Fibroblast of lung (primary cell): ENCODE measurements around the gene NR6A1. TPM values are rescaled to one million over a fixed set of nuclear protein-coding genes. Genes with fewer than 3 reads are reported as not detected.

Experiments
- DNase-seq, 2 donors: peaks; one replicate each; pipeline versions ENCODE4 v3.0.0 to v3.0.0-alpha.2; 2010; ENCODE audit warnings: low read depth in 2 of 2
- H2AFZ ChIP-seq: 2 replicates; pipeline ENCODE4 v1.5.1; 2012; ENCODE audit warnings: low read length, control low read depth, inconsistent platforms
- H3K27ac ChIP-seq: 2 replicates; pipeline ENCODE4 v1.5.1; 2011; ENCODE audit warnings: low read length, control low read depth; ENCODE audit not compliant: insufficient read depth
- H3K27me3 ChIP-seq: 2 replicates; pipeline ENCODE4 v1.5.1; 2011; ENCODE audit warnings: mild to moderate bottlenecking, low read length; ENCODE audit not compliant: control insufficient read depth, insufficient read depth
- H3K36me3 ChIP-seq: 2 replicates; pipeline ENCODE4 v1.5.1; 2011; ENCODE audit warnings: low read length; ENCODE audit not compliant: control insufficient read depth, insufficient read depth
- H3K4me1 ChIP-seq: 2 replicates; pipeline ENCODE4 v1.5.1; 2011; ENCODE audit warnings: low read length; ENCODE audit not compliant: control insufficient read depth, insufficient read depth; ENCODE audit errors: extremely low read depth
- H3K4me2 ChIP-seq: 2 replicates; pipeline ENCODE4 v1.5.1; 2011; ENCODE audit warnings: low read length, control low read depth; ENCODE audit not compliant: insufficient read depth; ENCODE audit errors: extremely low read depth
- H3K4me3 ChIP-seq, 4 experiments: fragments of 200-600 bp in 1 of 4; sonication (generic) in 1 of 4; replicated peaks in 1 of 4; 2 replicates each; pipeline ENCODE4 v1.5.1; 2011 to 2016; ENCODE audit warnings: low read length in 4 of 4, low read depth in 3 of 4, mild to moderate bottlenecking in 3 of 4, control low read depth in 2 of 4, inconsistent platforms in 1 of 4, mixed read lengths in 1 of 4; ENCODE audit not compliant: insufficient read depth in 1 of 4; ENCODE audit errors: control extremely low read depth in 1 of 4
- H3K79me2 ChIP-seq: 2 replicates; pipeline ENCODE4 v1.5.1; 2012; ENCODE audit warnings: mild to moderate bottlenecking, low read length, inconsistent platforms; ENCODE audit not compliant: control insufficient read depth, insufficient read depth
- H3K9ac ChIP-seq: 2 replicates; pipeline ENCODE4 v1.5.1; 2011; ENCODE audit warnings: mild to moderate bottlenecking, low read length, control low read depth; ENCODE audit not compliant: insufficient read depth
- H3K9me3 ChIP-seq: 2 replicates; pipeline ENCODE4 v1.5.1; 2012; ENCODE audit warnings: low read depth, low read length; ENCODE audit not compliant: control insufficient read depth, insufficient read depth
- H4K20me1 ChIP-seq: 2 replicates; pipeline ENCODE4 v1.5.1; 2011; ENCODE audit warnings: low read length; ENCODE audit not compliant: control insufficient read depth, insufficient read depth; ENCODE audit errors: extremely low read depth
- EZH2 ChIP-seq: IDR thresholded peaks from 2 replicates; pipeline ENCODE4 v1.5.1; 2012; ENCODE audit warnings: low read length, control low read depth, mild to moderate bottlenecking; ENCODE audit errors: missing control alignments
- polyA plus RNA-seq, 2 donors: library from polyadenylated mRNA; depleted of rRNA in 1 of 2; stranded (reverse) in 1 of 2; unstranded in 1 of 2; fragments of >200 nt; gene quantifications; 2 replicates each; pipeline ENCODE4 v1.2.1, GENCODE V29; 2011 to 2012; ENCODE audit warnings: missing spikeins in 1 of 2
- total RNA-seq: library from RNA; depleted of rRNA; stranded (reverse); fragments of >200 nt; gene quantifications from 2 replicates; pipeline ENCODE4 v1.2.1, GENCODE V29; 2014
- TF ChIP-seq, protein P1 (sequence below), 2 donors: IDR thresholded peaks in 1 of 2; conservative IDR thresholded peaks in 1 of 2; 1 replicate in 1 of 2; 2 replicates in 1 of 2; pipeline ENCODE4 v1.5.1; 2011 to 2012; ENCODE audit warnings: low read length in 2 of 2, control low read depth in 1 of 2, inconsistent platforms in 1 of 2, low read depth in 1 of 2, mild to moderate bottlenecking in 1 of 2

NR6A1 gene
- total and polyA plus RNA-seq, 2 donors (not counting 1 experiment from before 2014, with no cell fraction given), result 0.07 to 0.50 TPM

DNA sequence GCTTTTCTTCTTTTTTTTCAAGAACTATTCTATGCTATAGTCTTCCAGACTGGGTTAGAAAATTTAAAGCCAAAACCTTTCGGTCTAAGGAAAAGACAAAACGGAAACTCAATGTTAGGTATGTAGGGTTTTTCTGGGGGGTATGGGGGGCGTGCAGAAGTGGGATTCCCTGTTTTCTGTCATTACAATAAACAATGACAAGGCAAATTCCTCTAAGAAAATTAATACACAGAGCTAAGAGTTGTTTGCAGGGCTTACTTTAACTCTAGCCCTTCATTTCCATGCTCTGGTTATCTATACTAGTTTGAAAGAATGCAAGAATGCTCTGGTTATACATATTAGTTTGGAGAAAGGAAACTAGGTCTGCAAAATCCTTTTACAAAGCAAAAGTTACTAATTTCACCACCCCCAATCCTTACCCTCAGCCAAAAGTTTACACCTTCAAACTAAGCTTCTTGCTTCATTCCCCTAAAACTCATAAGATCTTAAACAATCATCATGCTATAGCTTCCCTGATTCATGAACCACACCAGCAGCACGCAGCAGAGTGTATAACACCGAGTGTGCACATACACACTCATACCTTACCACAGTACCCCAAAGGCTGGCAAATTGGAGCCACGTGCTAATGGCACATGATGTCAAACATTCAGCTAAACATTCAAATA lies 174.8 kb downstream of the NR6A1 start:
- H3K36me3 ChIP-seq, result no peaks in the 10 kb centered on the region
- no peak for DNase-seq
- no peaks in the 10 kb centered on the region for H3K79me2 ChIP-seq
- H2AFZ ChIP-seq, result no peak overlapping the region
- no peaks in the 10 kb centered on the region for H3K9me3 ChIP-seq
- no peak overlapping the region for H3K27ac ChIP-seq
- H3K9ac ChIP-seq, result no peak overlapping the region
- H3K4me2 ChIP-seq, result no peak overlapping the region
- peaks cover 4% of the 10 kb centered on the region for H3K27me3 ChIP-seq
- H3K4me3 ChIP-seq, result no peak overlapping the region
- H3K4me1 ChIP-seq, result no peaks in the 10 kb centered on the region
- TF ChIP-seq, protein P1, sequence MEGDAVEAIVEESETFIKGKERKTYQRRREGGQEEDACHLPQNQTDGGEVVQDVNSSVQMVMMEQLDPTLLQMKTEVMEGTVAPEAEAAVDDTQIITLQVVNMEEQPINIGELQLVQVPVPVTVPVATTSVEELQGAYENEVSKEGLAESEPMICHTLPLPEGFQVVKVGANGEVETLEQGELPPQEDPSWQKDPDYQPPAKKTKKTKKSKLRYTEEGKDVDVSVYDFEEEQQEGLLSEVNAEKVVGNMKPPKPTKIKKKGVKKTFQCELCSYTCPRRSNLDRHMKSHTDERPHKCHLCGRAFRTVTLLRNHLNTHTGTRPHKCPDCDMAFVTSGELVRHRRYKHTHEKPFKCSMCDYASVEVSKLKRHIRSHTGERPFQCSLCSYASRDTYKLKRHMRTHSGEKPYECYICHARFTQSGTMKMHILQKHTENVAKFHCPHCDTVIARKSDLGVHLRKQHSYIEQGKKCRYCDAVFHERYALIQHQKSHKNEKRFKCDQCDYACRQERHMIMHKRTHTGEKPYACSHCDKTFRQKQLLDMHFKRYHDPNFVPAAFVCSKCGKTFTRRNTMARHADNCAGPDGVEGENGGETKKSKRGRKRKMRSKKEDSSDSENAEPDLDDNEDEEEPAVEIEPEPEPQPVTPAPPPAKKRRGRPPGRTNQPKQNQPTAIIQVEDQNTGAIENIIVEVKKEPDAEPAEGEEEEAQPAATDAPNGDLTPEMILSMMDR (conservative IDR thresholded peaks at IDR 0.05 in 1 of 2, IDR thresholded peaks at IDR 0.05 in 1 of 2; ENCODE audit: low read depth in 1 of 2, low read length in 2 of 2), result no peak
- no peak for TF ChIP-seq EZH2
- H4K20me1 ChIP-seq, result no peaks in the 10 kb centered on the region

DNA sequence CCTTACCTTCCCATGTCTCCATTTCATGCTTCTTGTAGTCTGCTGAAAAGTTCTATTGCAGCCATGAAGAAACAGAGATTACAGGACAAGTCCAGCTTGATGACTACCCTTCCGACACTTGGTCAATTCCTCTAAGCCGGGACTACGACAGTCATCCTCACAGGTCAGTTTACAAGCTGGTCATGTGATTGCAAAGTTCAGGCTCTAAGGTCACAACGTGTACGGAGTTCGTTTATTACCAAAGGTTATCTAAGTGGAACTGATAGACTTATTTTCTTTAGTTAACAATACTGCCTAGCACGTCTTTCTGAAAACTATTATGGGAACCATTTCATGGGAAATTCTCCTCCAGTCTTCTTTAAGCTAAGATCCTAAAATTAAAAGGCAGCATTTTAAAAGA lies 175.4 kb downstream of the NR6A1 start:
- Histone ChIP-seq H3K4me2 (no peak overlapping the region), H3K27me3 (peaks cover 4% of the 10 kb centered on the region), H3K27ac (no peak overlapping the region), H3K36me3 (no peaks in the 10 kb centered on the region), H3K9me3 (no peaks in the 10 kb centered on the region), H2AFZ (no peak overlapping the region), H3K4me3 (no peak overlapping the region), H3K79me2 (no peaks in the 10 kb centered on the region), H4K20me1 (no peaks in the 10 kb centered on the region), H3K9ac (no peak overlapping the region), H3K4me1 (no peaks in the 10 kb centered on the region)
- DNase-seq, result no peak
- TF ChIP-seq EZH2, result no peak
- TF ChIP-seq, protein P1 (conservative IDR thresholded peaks at IDR 0.05 in 1 of 2, IDR thresholded peaks at IDR 0.05 in 1 of 2; ENCODE audit: low read depth in 1 of 2, low read length in 2 of 2), result no peak

DNA sequence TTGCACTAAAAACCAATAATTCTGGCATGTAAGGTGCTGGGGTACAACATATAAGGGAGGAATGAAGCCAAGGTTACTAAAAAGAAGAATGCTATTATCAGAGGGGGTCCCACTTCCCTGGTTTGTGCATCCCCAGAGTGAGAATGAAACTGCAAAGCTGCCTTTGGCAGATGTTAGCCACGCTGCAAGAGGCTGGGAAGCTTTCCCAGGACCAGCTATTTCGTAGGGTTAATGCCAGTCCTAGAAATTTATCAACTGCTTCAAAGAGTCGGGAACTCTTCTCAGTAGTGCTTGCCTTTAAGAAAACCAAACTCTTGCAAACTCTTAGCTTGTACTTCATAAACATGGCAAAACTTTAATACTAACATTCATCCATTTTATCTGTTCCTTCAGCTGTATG lies 176.4 kb downstream of the NR6A1 start:
- Histone ChIP-seq H3K79me2 (no peaks in the 10 kb centered on the region), H4K20me1 (no peaks in the 10 kb centered on the region), H3K9me3 (no peaks in the 10 kb centered on the region), H3K4me3 (no peak overlapping the region), H3K27ac (no peak overlapping the region), H3K4me1 (no peaks in the 10 kb centered on the region), H3K4me2 (no peak overlapping the region), H3K36me3 (no peaks in the 10 kb centered on the region), H3K27me3 (peaks cover 4% of the 10 kb centered on the region), H3K9ac (no peak overlapping the region), H2AFZ (no peak overlapping the region)
- DNase-seq, result peak in 1 of 2 donors; percentile 45
- TF ChIP-seq EZH2, result no peak
- TF ChIP-seq, protein P1 (conservative IDR thresholded peaks at IDR 0.05 in 1 of 2, IDR thresholded peaks at IDR 0.05 in 1 of 2; ENCODE audit: low read depth in 1 of 2, low read length in 2 of 2), result no peak
